NCI-H2107 (cell line): ENCODE measurements around the gene ABCE1.
"Not testable (repeated sequence)": the region's sequence is repeated elsewhere in the genome, so short reads cannot be mapped to it uniquely, and the experiment has no call there.

Experiments
- DNase-seq: peaks from one replicate; lab custom pipeline; 2025; lab: John Stamatoyannopoulos, UW

Gene ABCE1

DNA sequence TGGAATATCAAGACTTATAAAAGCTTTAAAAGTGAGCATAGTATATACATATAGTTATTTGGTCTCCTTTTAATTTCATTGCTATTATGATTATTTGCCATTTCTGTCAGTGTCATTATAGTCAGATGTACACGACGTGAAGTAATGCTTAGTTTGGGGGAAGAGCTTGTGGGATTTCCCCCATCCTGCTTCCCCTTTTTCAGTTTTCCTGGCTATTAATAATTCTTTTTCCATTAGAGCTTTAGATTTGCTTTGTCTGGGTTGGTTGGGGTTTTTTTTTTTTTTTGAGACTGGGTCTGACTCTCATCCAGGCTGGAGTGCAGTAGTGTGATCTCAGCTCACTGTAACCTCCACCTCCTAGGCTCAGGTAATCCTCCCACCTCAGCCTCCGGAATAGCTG lies 5.4 kb downstream of the ABCE1 start:
- DNase-seq, result no peak

DNA sequence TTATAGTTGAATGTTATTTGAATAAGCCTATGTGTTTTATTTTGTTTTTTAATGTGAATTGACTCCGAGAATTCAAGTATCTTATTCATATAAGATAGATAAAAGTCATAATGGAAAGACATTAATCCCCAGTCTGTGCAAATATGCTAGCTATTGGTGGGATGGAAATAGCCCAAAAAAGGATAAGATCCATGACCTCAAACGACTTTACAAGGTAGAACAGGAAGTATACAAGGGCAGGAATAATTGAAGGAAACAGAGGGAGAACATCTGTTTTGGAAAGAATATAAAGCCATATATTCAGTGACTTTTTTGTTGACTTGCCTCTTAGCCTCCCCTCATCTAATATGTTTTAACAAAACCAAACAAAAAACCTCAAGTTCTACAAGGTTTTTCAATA lies 9.0 kb downstream of the ABCE1 start:
- DNase-seq, result no peak

DNA sequence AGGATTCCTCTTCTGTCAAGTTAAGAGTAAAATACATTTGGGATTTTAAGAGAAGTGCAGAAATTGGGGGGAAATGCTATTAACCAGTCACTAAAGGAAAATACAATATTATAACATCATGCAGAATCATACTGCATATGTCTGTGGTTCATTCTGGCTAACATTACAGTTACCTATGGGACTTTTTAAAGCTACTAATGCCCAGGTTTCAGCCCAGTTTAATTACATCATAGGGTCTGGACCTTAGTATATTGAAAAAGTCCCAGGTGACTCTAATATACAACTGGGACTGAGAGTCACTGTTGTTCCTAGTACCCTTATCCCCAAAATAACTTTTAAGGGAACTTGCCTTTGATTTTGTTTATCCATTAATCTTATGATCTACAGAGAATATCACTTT lies 10.0 kb downstream of the ABCE1 start:
- no peak for DNase-seq

DNA sequence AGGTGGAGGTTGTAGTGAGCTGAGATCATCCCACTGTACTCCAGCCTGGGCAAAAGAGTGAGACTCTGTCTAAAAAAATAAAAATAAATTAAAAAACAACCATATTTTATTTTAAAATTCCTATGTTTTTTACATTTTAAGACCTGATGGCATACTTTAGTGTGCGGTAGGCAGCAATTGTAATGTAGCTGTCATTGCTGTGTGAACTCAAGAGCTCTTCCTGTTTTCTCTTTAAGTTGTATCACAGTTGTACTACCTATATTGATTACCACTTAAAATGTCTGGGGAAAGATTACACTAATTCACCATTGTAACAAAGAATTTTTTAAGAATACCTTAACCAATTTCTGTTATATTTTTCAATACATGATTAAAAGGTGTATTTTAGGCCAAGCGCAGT lies 27.3 kb downstream of the ABCE1 start:
- no peak for DNase-seq

DNA sequence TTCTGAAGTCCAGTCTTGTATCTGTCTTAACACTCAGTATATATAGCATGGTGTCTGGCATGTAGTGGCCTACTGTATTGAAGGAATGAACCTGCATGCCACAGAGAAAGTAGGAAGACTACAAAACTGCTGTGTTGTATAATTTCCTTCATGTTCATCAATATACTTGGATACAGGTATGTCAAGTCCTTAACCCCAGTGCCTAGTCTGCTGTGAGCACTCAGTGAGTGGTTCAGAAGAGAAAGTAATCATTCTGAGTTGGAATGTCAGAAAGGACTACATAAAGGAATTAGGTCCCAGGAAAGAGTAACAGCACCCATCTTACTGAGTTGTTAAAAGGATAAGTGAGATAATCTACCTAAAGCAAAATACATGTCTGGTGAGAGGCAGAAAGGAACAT lies 32.0 kb downstream of the ABCE1 start:
- no peak for DNase-seq

- no peak for DNase-seq
These were observed 32.8 kb downstream of the ABCE1 start for GRCh38 chr4:145130788-145131399.

- no peak for DNase-seq
These were observed 33.7 kb downstream of the ABCE1 start for GRCh38 chr4:145131848-145132247.

GRCh38 chr4:145132511-145133098 lies 34.5 kb downstream of the ABCE1 start:
- no peak for DNase-seq

- not testable (repeated sequence) for DNase-seq
These were observed 38.1 kb downstream of the ABCE1 start for GRCh38 chr4:145136219-145136618.

DNA sequence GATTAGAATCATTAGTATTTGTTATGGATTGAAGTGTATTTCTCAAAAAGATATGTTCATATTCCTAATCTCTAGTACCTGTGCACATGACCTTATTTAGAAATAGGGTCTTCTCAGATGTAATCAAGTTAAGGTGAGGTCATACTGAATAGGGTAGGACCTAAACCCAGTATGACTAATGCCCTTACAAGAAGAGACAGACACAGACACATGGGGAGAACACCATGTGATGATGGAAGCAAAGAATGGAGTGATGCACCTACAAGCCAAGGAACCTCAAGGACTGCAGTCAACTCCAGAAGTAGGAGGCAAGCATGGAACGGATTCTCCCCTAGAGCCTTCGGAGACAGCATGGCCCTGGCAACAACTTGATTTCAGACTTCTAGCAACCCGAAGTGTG lies 50.9 kb downstream of the ABCE1 start:
- no peak for DNase-seq

DNA sequence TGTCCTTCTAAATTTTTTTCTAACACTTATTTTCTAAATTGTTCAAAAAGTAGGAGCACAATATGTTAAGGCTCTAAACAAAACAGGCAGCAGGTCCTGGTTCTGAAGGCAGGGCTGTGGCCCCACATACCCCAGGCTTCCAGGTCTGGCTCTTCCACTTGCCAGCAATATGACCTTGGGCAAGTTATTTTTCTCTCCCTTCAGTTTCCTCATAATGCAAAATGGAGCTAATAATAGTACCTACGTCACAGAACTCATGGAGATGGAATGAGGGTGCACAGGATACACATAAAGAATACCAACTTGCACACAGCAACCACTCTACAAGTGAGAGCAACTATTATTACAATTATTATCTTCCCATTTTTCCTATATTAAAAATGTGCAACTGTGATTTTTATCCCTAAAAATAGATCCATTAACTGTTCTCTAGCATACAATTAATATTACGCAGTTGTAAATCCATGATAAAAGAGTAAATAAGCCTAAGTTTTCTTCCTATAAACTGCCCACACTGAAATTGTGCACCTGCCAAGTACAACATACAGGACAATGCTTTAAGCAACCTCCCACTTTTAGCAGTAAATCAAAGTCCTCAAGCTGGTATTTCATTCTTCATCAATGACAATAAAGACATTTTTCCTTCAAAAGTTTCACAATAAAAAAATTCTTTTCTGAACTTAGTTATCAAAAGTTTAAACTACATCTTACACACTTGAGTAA lies 55.2 kb downstream of the ABCE1 start:
- DNase-seq, result no peak

DNA sequence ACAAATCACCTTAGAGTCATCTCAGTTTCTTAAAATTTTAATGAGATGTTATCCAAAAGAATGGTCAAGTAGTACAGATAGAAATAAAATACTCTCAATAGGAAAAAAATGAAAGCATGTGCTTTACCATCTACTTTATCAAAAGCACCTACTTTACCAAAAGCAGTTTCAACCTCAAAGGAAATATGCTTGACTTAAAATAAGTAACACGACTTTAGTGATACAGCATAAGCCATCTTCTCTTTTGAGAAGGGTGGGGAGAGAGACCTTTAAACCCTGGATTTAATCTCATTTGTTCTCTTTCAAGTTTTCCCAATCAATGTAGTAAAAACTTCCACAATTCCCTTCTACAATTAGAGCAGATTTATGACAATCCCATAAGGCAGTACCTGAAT lies 55.8 kb downstream of the ABCE1 start:
- no peak for DNase-seq

- no peak for DNase-seq
These were observed 56.5 kb downstream of the ABCE1 start for GRCh38 chr4:145154573-145154972.

- DNase-seq, result no peak
These were observed 57.3 kb downstream of the ABCE1 start for GRCh38 chr4:145155268-145155870.

DNA sequence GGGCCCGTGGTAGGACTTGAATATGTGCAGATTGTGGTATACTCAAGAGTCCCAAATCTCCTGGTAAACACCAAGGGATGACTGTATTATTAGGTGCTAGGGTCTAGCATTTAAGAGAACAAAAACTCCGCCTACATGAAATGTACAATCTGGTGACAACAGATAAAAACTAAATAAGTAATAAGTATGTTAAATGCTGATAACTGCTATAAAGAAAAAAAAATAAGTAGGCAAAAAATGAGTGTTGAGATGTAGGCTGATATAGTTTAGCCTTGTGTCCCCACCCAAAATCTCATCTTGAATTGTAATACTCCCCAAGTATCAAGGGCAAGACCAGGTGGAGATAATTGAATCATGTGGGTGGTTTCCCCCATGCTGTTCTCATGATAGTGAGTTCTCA lies 58.9 kb downstream of the ABCE1 start:
- DNase-seq, result no peak

DNA sequence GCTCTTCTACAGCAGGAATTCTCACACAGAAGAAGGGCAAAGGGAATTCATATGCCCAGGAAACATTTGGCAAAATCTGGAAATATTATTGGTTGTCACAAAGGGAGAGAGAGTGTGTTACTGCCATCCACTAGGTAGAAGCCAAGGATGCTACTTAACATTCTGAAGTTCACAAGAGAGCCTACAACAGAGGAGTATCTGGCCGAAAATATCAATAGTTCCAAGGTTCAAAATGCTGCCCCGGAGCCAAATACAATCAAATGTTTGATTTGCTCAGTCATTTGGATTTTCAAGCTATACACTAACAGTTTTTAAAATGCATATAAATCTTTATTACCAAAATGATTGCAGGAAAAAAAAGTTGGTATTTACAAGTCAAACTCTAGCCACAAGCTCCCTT lies 63.4 kb downstream of the ABCE1 start:
- DNase-seq, result no peak

DNA sequence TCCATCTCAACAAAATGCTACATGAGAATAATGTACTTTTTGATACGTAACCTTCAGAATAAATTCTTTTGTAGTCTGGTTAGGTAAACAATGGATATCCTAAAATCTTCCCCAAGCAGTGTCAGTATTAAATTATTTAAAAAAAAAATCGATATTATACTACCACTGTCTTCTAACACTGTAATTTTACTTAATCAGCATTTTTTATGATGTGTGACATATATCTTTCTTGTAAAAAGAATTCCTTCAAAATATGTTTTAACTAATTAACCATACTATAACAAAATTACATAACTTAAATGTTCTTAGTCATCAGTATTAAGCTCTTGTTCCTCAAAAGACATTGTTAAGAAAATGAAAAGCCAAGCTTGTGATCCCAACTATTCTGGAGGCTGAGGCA lies 69.8 kb downstream of the ABCE1 start:
- DNase-seq, result no peak

DNA sequence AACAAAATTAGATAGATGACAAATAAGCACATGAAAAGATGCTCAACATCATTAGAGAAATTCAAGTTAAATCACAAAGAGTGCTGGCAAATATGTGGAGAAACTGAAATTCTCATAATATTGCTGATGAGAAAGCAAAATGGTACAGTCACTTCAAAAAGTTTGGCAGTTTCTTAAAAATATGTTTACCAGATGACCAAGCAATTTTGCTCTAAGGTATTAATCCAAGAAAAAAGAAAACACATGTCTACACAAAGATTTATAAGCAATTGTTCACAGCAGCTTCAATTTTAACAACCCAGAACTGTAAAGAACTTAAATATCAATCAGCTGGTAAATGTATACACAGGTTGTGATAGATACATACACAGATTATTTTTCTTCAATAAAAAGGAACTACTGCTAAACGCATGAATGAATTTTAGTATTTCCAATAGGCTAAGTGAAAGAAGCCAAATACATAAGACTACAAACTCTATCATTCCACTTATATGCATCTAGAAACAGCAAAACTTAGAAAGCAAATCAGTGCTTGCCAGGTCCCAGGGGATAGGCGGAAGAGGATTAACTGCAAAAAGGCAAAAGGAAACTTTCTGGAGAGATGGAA lies 70.6 kb downstream of the ABCE1 start:
- no peak for DNase-seq

GRCh38 chr4:145170223-145170622 lies 72.1 kb downstream of the ABCE1 start:
- DNase-seq, result no peak

DNA sequence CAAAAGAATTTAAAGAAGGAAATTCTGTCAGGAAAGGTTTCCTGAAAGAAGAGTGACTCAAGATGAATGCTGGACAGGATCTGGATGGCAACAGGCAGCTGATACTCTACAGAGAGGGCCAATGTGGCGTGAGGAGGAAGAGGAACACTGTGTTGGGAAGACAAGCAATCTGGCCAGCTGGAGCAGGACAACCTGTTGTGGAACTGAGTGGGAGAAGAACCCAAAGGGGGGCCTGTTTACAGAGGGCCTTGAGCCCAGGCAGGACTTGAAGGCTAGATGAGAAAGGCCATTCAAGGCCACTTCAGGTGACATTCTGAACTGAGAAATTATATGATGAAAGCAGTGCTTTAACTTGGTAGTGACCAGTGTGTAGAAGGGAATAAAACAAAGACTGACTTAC lies 73.8 kb downstream of the ABCE1 start:
- DNase-seq, result no peak

DNA sequence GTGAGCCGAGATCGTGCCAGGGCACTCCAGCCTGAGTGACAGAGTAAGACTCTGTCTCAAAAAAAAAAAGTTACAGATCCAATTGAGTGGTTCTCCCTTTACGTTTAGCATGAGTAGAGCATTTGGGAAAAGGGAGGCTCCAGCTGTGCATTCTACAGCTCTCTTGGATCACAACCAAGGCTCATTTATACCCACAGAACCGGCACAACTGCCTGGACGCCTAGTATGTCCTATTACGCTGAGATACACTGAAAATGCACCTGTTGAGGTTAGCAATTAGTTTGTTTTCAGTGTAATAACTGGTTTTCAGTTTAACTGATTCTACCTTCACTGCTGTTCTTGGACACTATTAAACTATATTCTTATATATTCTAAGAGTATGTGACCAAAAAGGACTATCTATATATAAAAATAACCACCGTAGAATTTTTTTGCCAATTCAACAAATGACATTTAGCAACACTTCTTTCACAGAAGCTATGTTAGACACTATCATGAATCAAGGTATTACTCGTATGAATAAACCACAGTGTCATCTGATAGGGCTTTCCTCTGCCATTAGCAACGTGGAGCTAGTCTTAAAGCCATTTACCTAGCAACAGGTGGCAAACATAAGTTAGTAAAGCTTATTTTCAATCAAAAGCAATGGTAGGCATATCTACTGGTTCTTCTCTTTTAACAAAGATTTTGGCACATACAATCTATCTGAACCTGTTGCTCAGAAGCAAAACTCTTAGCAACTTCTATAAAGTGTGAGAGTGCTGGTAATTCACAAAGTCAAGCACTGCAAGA lies 78.7 kb downstream of the ABCE1 start:
- DNase-seq, result no peak

DNA sequence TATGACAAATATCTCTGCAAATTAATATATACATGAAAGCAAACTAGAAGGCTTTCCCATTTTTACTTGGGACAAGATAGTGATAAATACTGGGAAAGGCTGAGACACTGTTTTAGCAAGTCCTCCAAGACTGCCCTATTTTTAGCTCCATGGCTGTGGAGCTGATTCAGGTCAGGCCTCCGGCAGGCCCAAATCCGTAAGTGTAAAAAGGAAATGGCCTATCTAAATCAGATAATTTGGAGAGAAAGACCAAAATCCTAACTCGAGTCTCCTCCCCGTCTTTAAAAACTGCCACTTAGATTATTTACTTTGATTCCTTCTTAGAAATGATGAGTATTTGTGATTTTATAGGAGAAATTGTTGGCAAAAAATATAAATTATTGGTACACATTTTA lies 79.4 kb downstream of the ABCE1 start:
- DNase-seq, result no peak
